ENCODE measurements around the gene DGCR2.
"Not testable (repeated sequence)": the region's sequence is repeated elsewhere in the genome, so short reads cannot be mapped to it uniquely, and the experiment has no call there.

The DGCR2 gene

DNA sequence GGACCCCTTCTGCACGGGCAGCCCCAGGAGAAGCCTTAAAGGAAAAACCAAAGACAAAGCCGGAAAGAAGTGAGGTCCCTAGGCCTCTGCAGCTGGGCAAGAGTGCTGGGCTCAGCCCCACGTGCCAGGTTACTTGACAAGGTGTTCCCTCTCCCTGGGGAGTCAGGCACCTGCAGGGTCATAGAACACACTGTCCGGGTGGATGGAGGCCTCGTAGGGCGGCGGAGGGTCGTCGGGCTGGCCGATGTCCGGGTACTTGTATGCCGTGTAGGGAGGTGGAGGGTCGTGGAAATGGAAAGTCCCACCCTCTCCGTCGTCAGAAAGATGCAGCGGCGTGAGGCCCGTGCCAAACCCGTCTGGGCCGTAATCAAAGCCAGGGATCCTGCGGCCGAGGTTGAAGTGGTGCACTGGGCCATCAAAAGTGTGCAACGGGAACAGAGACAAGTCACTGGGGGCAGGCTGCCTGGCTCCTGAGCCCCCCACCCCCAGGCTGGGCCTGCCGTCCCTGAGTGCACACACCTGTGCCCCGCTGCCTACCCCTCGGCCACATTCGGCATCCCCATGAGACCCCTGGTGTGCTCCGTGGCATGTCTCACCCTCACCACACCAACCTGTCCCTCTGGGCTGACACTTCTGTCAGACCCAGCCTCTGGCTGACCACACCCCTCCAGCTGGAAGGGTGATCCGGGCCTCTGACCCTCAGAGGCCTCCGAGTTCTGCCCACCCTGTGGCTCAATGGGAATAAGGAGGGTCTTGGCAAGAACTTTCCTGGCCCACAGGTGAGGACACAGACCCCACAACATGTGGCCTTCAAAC, 81.1 kb downstream of the DGCR2 start:
- no peak for DNase-seq (ENCODE audit: low read depth)

DNA sequence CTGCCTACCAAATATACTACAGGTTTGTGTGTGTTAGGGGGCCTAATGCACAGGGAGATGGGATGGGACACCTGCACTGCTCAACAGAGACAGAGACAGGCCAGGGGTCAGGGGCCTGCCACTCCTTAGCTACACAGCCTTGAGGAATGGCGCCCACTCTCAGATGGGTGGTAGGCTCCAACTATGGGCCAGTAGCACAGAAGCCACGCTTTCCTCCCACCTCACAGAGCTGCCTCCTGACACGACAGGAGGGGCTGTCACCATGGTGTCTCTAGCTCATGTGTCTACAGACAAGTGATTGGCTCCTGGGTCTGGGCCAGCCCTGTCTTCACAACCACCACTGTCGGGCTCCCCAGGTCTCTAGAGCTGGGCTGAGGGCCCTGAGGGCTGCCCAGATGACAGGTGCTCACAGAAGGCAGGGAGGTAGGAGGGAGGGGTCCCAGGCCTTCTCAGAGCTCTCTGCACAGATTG, 81.8 kb downstream of the DGCR2 start:
- no peak for DNase-seq (ENCODE audit: low read depth)

DNA sequence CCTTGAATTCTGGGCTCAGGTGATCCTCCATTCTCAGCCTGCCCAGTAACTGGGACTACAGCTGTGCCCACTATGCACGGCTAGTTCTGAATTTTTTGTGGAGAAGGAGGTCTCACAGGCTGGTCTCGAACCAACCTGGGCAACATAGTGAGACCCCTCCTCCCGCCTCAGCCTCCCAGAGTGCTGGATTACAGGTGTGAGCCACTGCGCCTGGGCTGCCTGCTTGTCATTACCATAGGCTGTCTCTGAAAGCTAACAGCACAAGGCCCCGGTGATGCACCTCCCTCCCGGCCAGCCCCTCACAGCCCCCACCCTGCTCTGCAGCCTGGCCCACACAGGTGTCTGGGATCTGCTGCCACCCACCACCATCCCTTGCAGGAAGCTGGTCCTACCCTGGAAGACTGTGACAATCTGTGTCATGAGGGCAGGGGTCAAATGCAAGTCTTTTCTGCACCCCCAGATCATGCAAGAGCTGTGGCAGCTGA, 82.4 kb downstream of the DGCR2 start:
- no peak for DNase-seq (ENCODE audit: low read depth)

DNA sequence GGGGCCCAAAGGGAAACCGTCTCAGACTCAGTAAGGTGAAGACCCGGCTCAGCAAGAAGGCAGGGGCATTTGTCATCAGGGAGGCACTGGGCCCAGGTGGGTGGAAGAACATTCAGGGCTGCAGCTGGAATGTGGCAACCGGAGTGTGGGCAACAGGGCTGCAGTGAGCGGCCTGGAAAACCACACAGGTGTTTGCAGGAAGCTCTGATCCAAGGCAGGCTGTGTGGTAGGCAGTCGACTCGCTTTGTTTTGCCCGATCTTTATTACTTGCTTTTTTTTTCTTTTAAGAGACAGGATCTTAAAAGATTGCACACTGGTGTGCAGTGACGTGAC, 82.8 kb downstream of the DGCR2 start:
- DNase-seq (ENCODE audit: low read depth): no peak

DNA sequence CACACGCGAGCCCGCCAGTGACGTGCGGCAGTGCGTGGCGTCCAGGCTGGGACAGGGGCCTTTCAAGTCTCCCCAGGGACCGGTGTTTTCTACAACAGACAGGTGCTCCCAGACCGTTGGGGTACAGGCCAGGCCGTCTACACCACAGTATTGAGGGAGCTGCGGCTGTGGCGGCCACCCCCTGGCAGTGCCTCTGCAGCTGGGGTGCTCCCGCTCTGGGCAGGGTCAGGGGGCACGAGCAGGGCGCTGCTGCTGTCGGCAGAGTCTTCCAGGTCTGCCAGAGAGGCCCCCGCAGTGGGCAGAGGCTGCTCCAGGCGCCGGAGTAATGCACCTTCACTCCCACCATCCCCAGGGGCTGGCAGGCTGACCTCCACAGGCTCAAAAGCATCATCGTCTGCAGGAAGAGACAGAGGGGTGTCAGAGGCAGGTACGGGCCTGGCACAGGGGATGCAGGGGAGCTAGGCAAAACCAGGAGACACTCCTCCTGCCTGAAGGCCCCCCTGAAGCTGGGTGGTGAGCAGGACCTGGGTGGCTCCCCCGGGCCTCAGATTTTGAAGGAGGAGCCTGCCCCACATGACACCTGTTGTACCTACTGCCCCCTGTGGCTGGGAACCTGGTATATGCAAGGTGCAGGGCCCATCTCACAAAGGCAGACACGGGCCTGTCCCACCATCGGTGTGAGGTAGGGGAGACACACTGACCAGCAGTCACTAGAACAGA, 83.3 kb downstream of the DGCR2 start:
- DNase-seq (ENCODE audit: low read depth): no peak

DNA sequence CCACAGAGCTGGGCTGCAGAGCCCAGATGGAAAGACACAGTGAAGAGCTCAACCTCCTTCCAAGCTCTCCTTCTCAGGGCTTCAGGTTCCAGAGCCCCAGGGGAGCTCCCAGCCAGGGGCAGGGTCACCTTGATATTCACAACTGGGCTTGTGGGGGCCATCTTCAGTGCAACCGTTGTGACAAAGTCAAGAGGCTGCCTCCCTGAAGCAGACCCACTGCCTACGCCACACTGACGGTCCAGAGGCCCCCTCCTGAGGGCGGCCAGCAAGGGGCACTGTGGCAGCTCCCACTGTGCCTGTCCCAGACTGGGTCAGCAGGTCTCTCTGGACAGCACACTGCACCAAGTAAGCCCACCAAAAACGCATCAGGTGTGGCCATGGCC, 84.1 kb downstream of the DGCR2 start:
- no peak for DNase-seq (ENCODE audit: low read depth)

DNA sequence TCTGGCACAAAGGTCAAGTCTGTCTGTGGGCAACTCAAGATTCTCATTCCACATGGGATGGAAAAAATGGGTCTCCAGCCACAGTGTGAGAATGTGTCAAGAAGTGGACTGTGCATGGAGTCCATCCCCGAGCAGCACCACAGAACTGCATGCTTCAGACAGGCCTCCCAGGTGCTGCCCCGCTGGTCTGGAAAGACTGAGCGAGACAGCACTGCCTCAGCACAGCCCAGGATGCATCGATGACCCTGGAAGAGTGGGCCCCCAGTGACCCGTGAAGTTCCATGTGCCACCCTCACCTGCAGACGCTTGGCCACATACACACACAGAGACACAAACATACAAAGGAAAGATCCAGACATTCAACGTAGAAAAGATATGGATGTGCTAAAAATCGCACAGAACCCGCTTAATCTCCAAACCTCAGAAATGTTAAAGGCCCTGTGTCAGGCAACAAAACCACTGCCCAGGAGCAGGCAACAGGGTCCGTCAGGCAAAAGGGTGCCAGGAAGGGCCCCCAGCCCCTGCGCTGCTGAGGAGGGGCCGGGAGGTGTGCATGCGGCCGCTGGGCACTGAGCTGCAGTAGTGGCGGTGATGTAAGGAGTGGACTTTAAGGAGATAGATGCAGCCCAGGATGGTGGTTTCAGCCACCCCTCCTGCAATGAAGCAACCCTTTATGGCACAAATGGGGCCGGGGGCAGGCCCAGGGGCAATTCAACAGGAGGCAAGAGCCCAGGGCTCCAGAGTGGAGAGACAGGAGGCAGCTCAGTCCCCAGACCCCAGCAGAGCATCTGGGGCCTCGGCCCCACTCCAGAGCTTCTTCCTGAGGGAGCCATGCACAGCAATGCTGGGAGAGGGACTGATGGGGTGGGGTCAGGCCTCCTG, 84.7 kb downstream of the DGCR2 start:
- DNase-seq (ENCODE audit: low read depth): no peak

DNA sequence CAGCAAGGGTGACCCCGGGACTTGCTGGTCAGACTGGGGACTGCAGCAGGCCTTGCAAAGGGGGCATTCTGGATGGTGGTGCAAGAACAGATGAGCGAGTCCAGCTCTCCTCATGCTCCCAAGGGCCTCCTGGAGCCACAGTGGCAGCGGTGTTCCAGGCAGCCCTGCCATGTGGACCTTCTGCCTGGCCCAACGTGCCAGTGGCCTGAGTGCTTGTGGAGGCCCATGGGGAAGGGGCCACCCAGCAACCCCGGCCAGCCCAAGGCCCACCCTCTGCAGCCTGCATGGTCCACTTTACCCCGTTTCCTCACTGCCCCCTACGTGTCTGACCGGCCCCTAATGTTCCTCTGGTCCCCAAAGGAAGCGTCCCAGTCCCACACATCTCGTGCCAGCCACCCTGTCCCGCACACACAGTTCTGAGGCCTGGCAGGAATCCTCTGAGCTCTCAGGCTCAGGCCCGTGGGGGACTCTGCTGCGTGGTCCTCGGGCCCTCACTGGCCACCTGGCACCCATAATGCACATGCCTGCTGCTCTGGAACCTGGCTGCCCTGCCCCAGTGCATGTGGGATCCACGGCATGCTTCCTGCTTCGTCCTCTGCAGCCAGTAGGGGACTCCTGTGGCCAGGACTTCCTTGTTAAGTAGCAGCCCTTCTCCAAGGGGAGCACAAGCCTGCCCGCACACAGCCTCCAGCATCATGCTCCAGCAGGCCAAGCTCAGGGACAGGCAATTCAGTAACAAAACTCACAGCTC, 85.5 kb downstream of the DGCR2 start:
- DNase-seq (ENCODE audit: low read depth): no peak

DNA sequence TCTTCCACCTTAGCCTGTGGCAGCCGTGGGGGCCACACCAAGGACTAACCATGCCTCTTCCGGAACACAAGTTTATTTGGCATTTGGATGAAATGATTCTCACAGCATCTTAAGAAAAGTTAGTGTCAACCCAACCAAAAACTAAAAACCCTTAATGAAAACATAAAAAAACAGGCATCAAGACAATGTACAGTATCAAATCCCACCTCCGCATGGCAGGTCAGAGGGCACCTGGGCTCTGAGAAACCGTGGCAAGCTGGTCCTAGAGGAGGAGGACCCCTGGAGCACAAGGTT, 86.0 kb downstream of the DGCR2 start:
- DNase-seq (ENCODE audit: low read depth): no peak

DNA sequence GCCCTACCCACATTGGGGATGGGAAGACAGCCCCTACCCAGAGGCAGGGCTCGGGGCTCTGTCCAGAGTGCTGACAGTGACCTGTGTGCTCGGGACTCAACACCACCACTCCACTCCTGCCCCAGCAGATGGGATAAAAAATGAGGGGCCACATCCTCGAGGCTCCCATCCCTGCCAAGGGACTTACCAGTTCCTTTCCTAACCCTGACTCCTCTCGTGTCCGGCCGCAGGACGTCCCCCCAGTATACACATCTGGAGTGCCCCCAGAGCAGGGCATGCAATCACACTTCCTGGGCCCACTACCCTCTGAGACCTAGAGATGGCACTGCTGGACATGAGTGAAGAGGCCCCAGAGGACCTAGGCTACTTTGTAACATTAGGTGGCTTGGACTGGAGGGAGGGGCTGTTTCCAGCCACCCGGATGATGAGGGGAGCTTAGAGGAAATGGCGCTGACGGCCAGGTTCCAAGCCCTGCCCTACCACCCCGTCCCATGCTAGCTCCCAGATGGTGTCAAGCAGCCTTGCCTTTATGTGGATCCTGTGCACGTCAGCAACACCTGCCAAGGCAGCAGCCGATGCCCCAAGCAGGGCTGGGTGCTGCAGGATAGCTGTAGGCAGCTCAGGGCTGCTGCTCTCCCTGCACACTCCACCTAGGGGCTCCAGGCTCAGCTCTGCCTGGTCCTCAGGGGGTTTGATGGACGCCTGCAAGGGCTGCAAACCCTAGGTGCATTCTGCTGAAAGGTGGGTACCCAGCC, 86.6 kb downstream of the DGCR2 start:
- DNase-seq (ENCODE audit: low read depth): no peak

DNA sequence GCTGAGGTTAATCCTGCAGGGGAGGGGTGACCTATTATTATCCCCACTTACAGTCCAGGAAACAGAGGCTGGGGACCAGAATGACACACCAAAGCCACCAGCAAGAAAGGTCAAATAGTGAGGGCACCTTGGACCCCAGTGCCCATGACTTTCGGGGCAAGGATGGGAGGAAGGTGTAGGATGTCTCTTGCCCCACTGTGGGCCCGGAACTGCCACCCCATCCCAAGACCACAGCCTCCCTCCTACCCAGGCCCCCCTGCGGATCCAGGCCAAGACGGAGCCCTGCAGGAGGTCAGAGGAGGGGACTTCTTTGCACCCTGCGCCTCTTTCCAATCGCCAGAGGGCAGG, 87.1 kb downstream of the DGCR2 start:
- DNase-seq (ENCODE audit: low read depth): not testable (repeated sequence)

DNA sequence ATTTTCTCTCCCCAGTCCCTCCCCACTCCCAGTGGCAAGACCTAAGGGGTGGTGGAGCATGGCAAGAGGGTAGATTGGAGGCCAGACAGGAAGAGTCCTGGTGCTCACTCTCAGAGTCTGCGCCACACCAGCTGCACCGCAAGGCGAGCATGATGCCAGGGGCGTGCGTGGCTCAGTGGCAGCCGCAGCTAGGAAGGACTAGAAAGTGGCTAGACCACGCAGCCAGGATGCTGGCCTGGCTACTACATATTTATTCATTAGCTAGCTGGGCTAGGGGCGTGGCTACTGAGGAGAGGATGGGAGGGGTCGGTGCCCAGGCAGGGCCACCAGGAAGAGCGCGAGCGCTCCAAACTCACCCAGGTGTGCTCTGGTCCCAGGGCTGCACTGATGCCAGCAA, 87.5 kb downstream of the DGCR2 start:
- DNase-seq (ENCODE audit: low read depth): not testable (repeated sequence)

DNA sequence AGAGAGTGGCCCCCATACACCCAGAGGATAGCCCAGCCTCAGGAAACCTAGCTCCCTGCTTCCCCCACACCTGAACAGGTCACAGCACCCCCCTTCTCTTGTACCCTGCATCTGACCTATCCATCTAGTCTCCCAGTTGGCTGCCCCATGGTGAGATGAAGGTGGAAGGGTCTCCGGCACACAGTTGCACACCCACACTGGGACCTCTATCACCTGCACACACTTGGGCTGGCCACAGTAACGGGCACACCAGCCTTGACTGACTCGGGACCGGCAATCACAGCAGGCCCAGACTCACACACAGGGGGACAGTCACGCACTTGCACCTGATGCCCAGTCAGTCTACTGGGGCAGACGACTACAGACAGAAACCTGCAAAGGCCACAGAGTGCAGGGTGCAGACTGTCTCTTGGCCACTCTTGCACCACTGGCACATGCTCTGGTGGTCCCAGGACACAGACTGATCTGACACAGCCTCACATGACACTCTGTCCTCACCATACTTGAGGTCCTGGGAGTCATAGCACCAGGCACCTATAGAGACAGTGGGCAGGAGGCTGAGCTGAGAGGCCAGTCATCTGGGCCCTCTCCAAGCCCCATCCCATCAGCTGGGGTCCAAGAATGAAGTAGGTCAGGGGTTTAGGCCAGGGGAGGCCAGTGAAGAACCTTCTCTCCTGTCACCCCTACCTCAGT, 88.0 kb downstream of the DGCR2 start:
- DNase-seq (ENCODE audit: low read depth): not testable (repeated sequence)

DNA sequence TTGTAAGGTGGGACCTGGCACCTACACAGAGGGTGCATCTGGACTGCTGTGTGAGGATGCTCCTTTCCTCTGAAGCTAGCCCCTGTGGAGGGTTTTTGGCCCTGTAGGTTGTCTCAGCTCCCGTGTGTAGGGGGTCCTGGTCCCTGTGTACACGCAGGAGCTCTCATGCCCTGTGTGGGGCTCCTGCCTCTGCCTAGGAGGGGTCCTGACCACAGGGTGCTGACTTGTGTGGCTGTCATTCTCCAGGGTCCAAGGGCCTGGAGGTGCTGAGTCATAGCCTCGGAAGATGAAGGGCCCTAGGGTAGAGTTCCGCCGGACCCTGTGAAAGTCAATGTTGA, 88.7 kb downstream of the DGCR2 start:
- DNase-seq (ENCODE audit: low read depth): not testable (repeated sequence)

DNA sequence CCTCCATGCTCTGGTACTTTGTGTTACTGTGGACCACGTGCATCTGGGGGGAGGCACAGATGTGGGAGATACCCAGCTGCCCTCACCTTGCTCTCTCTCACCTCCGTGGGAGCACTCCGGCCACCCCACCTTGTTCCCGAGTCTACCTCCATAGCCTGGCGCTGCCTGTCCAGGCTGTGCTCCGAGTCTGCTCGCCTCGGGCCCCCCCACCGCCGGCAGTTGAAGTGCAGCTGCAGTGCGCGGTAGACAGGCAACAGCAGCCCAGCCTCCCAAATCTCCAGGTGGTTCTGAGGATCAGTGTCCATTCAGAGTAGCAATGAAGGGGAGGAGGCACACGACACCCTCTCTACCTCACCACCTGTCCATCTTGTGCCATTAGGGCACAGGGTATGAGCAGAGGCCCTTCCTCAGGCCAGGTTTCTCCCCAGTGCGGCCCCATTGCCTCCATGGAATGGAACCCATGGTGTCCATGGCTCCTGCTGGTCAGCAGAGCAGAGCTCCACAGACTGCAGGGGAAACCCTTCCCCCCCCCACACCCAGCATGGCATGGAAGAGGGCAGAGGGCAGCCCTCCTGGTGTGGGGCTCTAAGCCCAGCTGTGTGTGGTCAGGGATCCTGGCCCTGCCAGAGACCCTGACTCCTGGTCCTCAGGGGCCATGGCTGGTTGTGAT, 89.2 kb downstream of the DGCR2 start:
- DNase-seq (ENCODE audit: low read depth): not testable (repeated sequence)

DNA sequence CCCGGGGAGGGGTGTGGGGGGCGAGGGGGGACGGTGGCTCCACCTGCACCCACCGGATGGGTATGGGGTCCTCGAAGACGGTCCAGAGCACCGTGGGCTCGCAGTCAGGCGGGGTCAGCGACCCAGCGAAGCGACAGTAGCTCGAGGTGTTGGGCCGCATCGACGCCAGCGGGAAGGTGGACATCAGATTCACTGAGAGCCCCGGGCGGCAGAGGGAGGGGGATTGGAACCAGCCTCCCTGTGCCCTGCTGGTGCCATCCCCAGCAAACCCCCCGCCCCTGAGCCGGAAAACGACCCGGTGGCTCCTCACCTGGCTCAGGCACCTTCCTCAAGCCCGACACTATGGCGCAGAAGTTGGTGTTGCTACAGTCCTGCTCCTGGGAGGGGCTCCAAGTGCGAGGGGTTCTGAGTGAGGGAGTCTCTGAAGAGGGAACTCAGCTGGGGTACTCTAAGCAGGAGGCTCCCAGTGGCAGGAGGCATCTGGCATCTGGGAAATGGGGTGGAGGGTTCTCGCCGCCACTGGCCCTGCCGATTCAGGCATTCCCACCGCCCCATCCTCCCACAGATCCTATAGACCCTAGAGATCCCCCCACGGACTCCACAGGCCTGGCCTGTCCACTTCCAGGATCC, 89.9 kb downstream of the DGCR2 start:
- DNase-seq (ENCODE audit: low read depth): not testable (repeated sequence)

DNA sequence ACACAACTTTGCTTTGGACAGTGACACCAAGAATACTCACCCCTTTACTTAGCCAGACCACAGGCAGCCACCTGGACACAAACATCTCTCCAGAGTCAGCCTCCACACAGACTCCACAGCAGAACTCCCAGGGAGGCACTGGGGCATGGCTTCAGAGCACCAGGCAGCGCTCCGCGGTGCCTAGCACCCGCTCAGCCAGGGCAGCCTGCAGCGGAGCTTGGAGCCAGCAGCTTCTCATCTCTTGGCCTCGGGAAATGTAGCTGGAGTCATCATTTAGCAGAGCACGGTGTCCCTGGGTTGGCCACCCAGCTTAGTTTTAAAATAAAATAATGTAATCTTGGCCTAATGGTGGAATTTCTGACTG, 91.3 kb downstream of the DGCR2 start:
- not testable (repeated sequence) for DNase-seq (ENCODE audit: low read depth)

DNA sequence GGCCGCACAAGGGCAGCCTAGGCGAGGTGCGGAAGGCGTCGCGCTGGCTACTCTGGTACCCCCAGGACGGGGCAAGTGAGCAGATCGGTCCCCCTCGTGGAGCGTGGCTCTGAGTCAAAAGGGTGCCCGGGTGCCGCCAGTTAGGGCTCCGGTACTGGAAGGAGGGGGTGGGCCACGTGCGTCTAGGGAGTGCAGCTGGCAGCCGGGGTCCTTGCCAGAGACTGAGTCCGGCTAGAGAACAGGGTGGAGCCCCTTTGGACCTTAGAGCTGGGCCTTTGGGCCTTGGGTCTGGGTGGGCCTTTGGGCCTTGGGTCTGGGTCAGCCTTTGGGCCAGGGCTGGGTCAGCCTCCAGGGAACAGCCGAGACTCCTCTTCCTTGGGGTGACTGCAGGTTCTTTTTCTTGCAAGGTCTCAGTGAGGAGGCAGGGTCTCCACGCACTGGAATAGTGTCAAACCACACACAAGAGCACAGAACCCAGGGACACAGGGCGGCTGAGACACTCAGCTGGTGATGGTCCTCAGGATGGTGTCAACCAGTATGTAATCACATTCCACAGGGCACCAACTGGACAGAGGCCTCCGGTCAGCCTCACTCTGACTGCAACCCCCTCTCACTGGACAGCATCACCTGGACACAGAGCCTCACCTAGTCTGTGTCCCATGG, 91.9 kb downstream of the DGCR2 start:
- not testable (repeated sequence) for DNase-seq (ENCODE audit: low read depth)

All from stimulated activated CD8-positive, alpha-beta memory T cell treated with anti-CD3 and anti-CD28 coated beads, Interleukin-7, amount 100 ng/mL, for 24 hours (primary cell).